Psoas muscle (tissue), 8 donors: ENCODE results near the gene DENND4C. TPM values are rescaled to one million over a fixed set of nuclear protein-coding genes. Genes with fewer than 3 reads are reported as not detected.
"Not testable (repeated sequence)": the region's sequence is repeated elsewhere in the genome, so short reads cannot be mapped to it uniquely, and the experiment has no call there.

ENCODE experiments used
- ATAC-seq, 4 donors: fragments of 200-7000 bp; cut with Tn5 transposase; one replicate each; pipeline ENCODE4 v1.9.1; 2020; ENCODE audit warnings: moderate library complexity in 3 of 4, mild to moderate bottlenecking in 2 of 4
- DNase-seq, 2 donors: peaks; one replicate each; pipeline ENCODE4 v3.0.0-alpha.2; 2020
- H3K27ac ChIP-seq: fragments of 200-600 bp; one replicate; pipeline ENCODE4 v1.8.0; 2022
- H3K27me3 ChIP-seq, 3 donors: fragments of 200-600 bp in 1 of 3; one replicate each; pipeline versions ENCODE4 v1.6.1 to v1.8.0; 2013 to 2022; ENCODE audit warnings: low read length in 2 of 3, mild to moderate bottlenecking in 2 of 3, moderate library complexity in 1 of 3; ENCODE audit not compliant: insufficient read depth in 3 of 3
- H3K36me3 ChIP-seq, 2 donors: fragments of 200-600 bp in 1 of 2; one replicate each; pipeline versions ENCODE4 v1.6.1 to v1.8.0; 2013 to 2022; ENCODE audit warnings: low read depth in 1 of 2, mild to moderate bottlenecking in 1 of 2, moderate library complexity in 1 of 2; ENCODE audit not compliant: insufficient read depth in 1 of 2
- H3K4me1 ChIP-seq: fragments of 200-600 bp; one replicate; pipeline ENCODE4 v1.8.0; 2022
- H3K4me3 ChIP-seq: fragments of 200-600 bp; one replicate; pipeline ENCODE4 v1.8.0; 2022; ENCODE audit warnings: mild to moderate bottlenecking
- H3K9me3 ChIP-seq: fragments of 200-600 bp; one replicate; pipeline ENCODE4 v1.8.0; 2022
- WGBS, 3 donors: extraction: QIAGEN DNeasy Blood & Tissue Kit; methylation state at CpG; one replicate each; pipeline versions ENCODE4 v1.1.6 to v1.1.7; 2013; 5-methylcytosine and 5-hydroxymethylcytosine counted together
- intact Hi-C, 2 donors: fragments of 100-400 bp; cut with DNase I; formaldehyde crosslinking; loops; one replicate each; pipeline versions ENCODE4 v1.11.0 to v1.14.2; 2022
- polyA plus RNA-seq, 3 donors: library from polyadenylated mRNA; stranded (reverse); fragments of 200-250 nt; gene quantifications; one replicate each; pipeline ENCODE4 v1.2.3, GENCODE V29; 2013
- total RNA-seq, 4 donors: library from RNA; stranded (reverse); fragmentation: NEBNext Ultra II Directional in 2 of 4; extraction: Animal tissue kit (Norgen Biotek cat#: 25700) in 2 of 4; gene quantifications; one replicate each; pipeline versions ENCODE4 v1.2.1 to v1.2.4, GENCODE V29; 2021 to 2023
- TF ChIP-seq, protein P1 (sequence below): fragments of 200-600 bp; IDR thresholded peaks from one replicate; pipeline ENCODE4 v1.8.0; 2022; ENCODE audit warnings: antibody characterized with exemption
- donor health status: healthy with polysubstance abuse.
- donor health status: DM: no; HTN: no; CAD: no; lungs with moderate emphysema.
- donor health status: Bipolar disorder and iron deficiency.
- donor health status: healthy.
- donor health status: DM: yes; HTN: yes; CAD: no.
- donor health status: DM: no; HTN: no; CAD: no.
- donor health status: DM: no; HTN: no; CAD: no.
- donor health status: DM: yes; HTN: yes; CAD: no.

The DENND4C gene
- total and polyA plus RNA-seq, 7 donors = 5.6 to 16.4 (median 12.2) TPM

DNA sequence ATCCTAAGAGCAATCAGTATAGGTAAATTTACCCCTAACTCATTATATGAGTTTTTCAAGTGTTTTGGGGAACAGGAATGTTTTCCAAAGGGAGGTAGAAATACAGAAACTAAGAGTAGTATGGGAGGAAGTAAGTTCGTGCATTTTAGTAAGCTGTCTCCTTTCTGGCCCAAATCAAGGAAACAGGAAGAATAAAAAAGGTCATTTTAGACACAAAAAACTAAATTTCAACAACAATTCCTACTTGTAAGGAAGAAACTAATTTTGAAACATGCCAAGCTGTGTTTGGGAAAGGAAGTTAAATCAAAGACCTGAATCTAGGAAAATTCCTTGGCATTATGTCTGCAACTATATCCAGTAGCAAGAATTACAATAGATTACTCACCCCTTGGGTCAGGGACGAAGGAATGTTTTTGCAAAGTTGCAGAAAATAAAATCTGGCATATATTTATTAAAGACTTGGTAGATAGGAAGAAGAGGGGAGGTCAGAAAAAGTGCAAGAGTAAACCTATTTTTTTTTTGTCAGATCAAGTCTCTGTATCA is 156.1 kb downstream of the DENND4C start:
- Histone ChIP-seq H3K4me3 (no peak overlapping the region), H3K27me3 (no peaks in the 10 kb centered on the region), H3K4me1 (no peaks in the 10 kb centered on the region), H3K36me3 (no peaks in the 10 kb centered on the region), H3K9me3 (no peaks in the 10 kb centered on the region), H3K27ac (no peak overlapping the region)
- TF ChIP-seq, protein P1, sequence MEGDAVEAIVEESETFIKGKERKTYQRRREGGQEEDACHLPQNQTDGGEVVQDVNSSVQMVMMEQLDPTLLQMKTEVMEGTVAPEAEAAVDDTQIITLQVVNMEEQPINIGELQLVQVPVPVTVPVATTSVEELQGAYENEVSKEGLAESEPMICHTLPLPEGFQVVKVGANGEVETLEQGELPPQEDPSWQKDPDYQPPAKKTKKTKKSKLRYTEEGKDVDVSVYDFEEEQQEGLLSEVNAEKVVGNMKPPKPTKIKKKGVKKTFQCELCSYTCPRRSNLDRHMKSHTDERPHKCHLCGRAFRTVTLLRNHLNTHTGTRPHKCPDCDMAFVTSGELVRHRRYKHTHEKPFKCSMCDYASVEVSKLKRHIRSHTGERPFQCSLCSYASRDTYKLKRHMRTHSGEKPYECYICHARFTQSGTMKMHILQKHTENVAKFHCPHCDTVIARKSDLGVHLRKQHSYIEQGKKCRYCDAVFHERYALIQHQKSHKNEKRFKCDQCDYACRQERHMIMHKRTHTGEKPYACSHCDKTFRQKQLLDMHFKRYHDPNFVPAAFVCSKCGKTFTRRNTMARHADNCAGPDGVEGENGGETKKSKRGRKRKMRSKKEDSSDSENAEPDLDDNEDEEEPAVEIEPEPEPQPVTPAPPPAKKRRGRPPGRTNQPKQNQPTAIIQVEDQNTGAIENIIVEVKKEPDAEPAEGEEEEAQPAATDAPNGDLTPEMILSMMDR = no peak
- ATAC-seq = no peak
- DNase-seq = no peak
- intact Hi-C loops = no loop called here
- 56 to 68% (median 58%) methylated on average over 2 of the region's 2 CpGs for WGBS, 3 donors

- Histone ChIP-seq H3K27ac (no peak overlapping the region), H3K27me3 (no peaks in the 10 kb centered on the region), H3K36me3 (no peaks in the 10 kb centered on the region), H3K9me3 (no peaks in the 10 kb centered on the region), H3K4me1 (no peaks in the 10 kb centered on the region), H3K4me3 (no peak overlapping the region)
- DNase-seq = no peak
- WGBS, 3 donors = 70 to 79% (median 74%) methylated on average over 2 of the region's 2 CpGs
- TF ChIP-seq, protein P1 = no peak
- intact Hi-C loops = no loop called here
- no peak for ATAC-seq
Measured at GRCh38 chr9:19387317-19387716, 156.8 kb downstream of the DENND4C start.

DNA sequence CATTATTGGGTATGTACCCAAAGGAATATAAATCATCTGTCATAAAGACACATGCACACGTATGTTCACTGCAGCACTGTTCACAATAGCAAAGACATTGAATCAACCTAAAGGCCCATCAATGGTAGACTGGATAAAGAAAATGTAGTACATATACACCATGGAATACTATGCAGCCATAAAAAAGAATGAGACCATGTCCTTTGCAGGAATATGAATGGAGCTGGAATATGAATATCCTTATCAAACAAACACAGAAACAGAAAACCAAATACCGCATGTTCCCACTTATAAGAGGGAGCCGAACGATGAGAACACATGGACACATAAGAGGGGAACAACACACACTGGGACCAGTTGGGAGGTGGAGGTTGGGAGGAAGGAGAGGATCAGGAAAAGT is 159.0 kb downstream of the DENND4C start:
- H3K27ac ChIP-seq, H3K4me3 ChIP-seq, H3K27me3 ChIP-seq, H3K36me3 ChIP-seq, DNase-seq, H3K9me3 ChIP-seq, H3K4me1 ChIP-seq, intact Hi-C loops, ATAC-seq: not testable (repeated sequence)
- 93 to 96% (median 95%) methylated on average over 4 of the region's 4 CpGs for WGBS, 3 donors

DNA sequence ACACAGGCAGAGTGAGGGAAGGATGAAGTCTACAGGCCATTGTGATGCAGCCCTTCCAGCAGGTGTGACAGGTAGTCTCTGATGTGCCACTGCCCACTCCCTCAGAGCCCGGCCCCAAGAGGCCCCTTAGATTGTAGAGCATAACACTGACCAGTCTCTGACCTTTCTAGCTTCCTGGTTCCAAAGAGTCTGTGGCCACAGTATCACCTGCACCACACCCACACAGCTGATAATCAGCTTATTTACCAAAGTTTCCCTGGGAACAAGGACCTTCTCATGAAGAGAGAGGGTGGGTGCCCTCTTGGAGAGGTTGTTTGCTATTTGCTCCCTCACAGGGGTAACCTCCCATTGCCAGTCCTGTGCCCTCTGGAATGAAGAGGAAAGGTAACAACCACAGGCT is 167.4 kb downstream of the DENND4C start:
- no peaks in the 10 kb centered on the region for H3K27me3 ChIP-seq
- 58 to 67% (median 59%) methylated on average over 1 of the region's 1 CpG for WGBS, 3 donors
- no peak overlapping the region for H3K4me3 ChIP-seq
- no peaks in the 10 kb centered on the region for H3K4me1 ChIP-seq
- no peaks in the 10 kb centered on the region for H3K9me3 ChIP-seq
- DNase-seq = no peak
- H3K36me3 ChIP-seq = no peaks in the 10 kb centered on the region
- intact Hi-C loops = no loop called here
- no peak for ATAC-seq
- H3K27ac ChIP-seq = no peak overlapping the region
- TF ChIP-seq, protein P1 = no peak

DNA sequence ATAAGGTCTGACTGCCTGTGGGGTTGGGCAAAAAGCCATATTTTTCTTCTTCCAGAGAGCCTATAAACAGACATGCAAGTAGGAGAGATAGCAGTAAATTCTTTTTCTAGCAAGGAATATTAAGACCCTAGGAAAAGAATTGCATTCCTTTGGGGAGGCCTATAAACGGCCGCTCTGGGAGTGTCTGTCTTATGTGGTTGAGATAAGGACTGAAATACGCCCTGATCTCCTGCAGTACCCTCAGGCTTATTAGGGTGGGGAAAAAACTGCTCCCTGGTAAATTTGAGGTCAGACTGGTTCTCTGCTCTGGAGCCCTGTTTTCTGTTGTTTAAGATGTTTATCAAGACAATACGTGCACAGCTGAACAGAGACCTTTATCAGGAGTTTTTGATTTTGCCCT is 172.7 kb downstream of the DENND4C start:
- H3K4me1 ChIP-seq, DNase-seq, H3K9me3 ChIP-seq, H3K4me3 ChIP-seq, H3K36me3 ChIP-seq, H3K27me3 ChIP-seq, ATAC-seq, H3K27ac ChIP-seq, intact Hi-C loops: not testable (repeated sequence)
- 74 to 95% (median 91%) methylated on average over 4 of the region's 4 CpGs for WGBS, 3 donors
